Limb (tissue), 2 donors: ENCODE data around the gene CTNNA3.

Experiments
- DNase-seq, 2 donors: peaks; one replicate each; pipeline ENCODE4 v3.0.0-alpha.2; 2016; ENCODE audit errors: extremely low spot score in 2 of 2

Gene CTNNA3

DNA sequence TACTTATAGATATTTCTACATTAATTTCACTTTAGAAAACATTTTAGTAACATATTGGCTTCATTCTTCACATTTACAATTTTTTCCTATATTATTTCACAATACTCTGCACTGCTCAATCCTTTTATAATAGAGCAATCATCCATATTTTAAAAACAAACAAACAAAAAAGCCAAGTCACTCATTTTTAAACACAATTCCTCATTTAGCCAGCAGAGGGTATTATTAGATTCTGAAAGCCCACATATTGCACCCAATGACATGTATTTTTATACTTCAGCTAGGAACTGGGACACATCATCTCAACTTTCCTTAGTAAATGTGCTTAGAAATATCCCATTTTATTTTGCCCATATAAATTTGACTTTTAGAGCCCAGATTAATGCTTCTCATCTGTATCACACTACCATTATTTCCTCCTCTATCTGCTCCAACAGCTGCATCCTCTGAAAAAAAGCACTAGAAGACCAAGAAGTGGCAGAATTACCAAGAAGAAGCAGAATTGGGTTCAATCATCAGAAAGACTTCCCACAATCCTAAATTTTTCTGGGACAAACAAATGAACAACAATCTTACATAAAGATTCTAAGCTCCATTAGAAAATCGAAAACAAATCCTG is 29.5 kb downstream of the CTNNA3 start:
- DNase-seq: peak in 1 of 2 donors; percentile 21

DNA sequence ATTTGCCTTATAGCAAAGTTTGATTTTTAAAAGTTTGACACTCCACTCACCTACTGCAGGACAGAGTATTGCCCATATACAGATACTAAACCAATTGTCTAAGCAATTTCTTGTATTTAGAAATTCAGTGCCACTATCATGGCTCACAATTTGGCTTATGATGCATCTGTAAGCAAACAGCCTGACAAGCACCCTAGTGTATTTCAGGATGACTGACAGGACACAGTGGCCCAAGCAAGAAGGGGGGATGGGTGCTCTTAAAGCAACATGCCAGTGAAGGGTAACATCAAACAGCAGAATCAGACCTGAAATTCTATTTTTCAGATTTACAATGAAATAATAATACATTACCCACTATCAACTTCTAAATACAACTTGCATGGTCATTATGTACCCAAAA is 30.5 kb downstream of the CTNNA3 start:
- no peak for DNase-seq

DNA sequence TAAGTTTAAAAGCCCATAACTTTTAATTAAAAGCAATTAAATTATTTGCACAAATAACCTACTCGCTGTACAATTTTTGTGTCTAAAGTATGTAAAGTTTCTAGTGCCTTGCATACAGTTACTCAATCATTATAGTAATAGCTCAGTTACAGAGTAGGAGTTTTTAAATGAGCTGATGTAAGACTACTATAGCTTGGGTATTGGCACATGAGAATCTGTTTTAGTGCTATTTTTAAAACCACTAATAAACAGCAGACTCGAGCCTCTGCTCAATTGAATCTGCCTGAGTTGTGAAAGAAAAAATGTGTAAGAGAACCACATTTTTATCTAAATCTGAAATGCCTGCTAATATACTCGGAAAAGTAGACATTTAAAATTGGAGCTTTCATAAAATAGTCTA is 31.1 kb downstream of the CTNNA3 start:
- DNase-seq: peak in 1 of 2 donors; percentile 23

DNA sequence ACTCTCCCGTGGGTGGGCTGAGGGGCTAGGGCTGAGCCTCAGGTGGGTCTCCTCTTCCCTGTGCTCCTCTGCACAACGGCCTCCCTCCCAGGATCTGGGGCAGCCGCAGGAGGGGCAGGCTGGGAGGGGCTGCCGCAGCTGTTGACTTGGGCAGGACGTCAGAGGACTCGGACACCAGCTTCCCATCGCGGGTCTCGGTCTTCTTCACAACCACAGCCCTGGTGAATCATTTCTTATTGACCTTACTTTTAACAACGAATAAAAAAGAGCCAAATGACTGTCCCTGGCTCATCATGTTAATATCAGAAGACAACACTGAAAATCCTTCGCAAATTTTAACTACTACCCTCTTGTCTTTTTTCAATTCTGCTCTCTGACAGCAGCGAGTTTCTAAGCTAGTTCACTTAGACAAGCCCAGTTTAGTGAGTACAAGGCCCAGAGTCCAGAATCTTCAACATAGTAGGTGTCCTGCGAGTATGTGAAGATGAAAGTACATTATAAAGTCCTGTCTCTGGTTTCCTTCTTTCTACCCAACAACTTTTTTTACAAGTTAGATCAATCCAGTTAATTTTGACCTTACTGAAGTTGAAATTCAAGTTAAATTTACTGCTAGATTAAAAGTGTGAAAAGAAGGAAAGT is 32.4 kb downstream of the CTNNA3 start:
- DNase-seq: no peak

DNA sequence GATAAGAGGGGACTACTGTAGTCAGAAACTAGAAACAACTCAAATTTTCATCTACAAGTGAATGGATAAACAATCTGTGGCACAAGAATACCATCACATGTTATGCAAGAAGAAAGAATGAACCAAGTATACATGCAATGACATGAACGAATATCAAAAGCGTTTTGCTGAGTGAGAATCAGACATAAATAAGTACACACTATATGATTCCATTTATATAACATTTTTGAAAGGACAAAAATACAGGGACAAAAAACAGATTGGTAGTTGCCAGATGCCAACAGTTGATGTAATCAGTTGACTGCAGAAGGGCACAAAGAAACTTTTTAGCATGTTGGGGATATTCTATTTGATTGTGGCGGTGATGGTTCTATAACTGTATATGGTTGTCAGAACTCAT is 33.6 kb downstream of the CTNNA3 start:
- DNase-seq: no peak

DNA sequence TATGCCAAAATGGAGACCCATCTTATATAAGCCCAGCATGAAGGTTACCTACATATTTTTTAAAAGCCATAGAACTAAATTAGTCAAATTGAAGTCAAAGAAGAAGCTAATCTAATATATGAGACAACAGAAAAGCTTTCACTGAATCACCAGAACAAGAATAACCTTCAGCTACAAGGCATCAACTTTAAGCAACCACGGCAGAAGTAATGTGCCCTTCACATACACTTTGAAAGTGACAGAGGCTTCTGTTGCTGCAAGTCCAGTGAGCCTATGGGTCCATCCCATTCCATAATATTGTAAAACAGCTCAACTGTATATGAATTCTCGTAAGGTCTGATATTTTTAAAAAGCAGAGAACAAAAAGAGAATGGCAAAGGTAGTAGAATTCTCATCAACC is 36.5 kb downstream of the CTNNA3 start:
- DNase-seq: no peak

DNA sequence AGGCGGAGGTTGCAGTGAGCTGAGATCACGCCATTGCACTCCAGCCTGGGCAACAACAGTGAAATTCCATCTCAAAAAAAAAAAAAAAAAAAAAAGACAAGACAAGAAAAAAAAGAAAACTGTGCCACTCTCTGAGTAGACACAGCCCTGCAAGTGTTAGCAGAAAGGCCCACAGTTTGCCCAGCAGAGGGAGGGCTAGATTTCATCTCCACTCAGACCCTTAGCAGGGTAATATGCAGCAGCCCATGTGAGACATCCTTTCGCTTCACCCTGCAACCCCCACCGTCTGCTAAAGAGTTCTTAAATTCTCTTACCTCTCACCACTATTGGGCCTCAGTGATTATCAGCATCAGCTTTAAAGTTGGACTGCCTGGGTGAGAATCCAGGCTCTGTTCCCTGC is 38.2 kb downstream of the CTNNA3 start:
- DNase-seq: no peak

DNA sequence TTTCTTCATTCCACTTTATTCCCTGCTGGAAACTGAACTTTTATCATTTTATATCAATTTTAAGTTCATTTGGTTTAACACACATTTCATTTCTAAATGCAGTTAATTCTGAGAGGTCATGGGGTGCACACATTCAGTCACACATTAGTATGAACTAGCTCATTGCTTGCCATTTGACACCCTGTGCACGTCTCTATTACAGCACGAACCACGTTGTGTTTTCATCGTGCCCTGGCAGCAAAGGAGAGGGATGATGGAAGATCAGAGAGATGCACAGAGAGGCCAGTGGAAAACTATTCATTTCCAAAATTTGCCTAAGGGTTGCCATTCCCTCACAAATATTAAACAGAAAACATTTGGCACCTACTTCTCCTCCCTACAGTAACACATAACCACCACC is 45.4 kb downstream of the CTNNA3 start:
- no peak for DNase-seq

DNA sequence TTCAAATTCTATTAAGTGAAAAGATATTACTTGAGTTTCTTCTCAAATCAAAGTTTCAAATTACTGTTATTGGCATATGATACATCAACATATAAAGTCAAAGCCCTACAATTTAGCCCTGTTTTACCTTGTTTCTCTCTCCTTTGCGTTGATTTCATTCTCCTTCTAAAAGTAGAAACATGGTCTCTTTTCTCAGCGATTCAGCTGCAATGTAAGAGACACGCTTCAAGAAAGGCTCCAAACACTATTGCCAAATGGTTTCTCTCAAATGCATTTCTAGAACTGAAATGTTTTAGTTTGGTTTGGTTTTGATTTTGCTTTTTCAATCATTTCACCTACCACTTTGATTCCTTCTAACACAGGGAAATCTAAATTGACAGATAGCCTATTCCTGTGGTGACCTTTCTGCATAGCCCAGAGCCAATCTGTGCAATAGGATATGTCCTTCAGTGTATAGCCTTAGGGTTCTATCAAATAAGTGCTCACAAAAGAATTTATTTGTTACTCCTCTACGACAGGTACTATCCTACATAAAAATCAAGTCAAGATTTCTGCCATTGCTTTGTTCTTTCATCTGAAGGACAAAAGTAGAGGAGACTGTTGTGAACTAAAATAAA is 47.3 kb downstream of the CTNNA3 start:
- DNase-seq: no peak

DNA sequence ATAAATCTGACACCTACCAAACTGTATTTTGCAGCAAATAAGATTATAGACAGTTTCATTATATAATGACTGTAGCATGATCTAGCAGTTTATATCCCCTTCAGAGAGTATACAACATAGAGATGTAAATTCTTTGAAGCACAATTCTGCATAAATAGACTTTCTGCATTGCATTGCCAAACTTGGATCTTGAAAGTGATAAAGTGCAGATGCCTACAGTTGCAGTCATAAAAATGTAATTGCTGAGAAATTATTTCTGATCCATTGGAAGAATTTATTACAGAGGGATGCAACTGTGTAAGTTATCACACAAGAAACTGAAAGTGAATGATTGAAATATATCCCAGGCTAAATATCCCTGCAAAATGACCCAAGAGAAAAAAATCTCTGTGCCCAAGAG is 65.1 kb downstream of the CTNNA3 start:
- no peak for DNase-seq

DNA sequence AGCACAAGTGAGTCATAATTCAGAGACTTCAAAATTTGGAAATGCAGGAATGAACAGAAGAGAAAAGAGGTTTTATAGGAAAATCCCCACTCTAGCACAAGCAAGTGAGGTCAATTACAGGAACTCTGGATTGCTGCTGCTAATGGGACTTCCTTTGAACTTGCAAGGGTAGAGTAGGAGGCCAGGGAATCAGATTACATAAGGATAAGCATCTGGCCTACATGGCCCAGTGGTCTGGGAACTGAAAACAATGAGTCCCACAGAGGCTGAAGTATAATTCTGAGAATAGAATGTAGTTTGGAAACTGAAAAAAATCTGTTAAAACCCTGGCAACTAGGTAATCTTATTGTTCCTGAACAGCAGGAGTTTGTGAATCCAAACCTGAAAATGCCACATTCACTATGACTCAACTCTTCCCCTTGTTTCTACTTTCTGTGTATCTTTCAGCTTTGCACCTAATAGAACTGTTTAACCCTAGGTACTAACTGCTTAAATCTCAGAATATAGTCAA is 66.5 kb downstream of the CTNNA3 start:
- peak in 1 of 2 donors; percentile 15 for DNase-seq

DNA sequence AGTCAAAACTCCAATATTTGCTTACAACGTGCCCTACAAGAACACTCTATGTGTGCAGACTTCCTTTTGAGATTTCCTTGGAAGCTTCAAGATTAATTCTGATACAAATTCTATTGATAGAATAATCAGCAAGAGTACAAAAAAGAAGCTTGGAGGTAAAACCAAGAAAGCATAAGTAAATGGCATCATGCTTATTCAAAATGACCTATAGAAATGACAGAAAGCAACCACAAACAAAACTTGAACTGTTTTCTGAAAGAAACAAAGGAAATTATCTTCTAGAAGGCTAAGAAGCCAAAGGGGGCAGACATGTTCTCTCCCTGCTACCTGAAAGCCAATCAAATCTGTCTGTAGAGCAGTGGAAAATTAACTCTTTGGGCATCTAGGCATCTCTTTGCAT is 73.0 kb downstream of the CTNNA3 start:
- no peak for DNase-seq

DNA sequence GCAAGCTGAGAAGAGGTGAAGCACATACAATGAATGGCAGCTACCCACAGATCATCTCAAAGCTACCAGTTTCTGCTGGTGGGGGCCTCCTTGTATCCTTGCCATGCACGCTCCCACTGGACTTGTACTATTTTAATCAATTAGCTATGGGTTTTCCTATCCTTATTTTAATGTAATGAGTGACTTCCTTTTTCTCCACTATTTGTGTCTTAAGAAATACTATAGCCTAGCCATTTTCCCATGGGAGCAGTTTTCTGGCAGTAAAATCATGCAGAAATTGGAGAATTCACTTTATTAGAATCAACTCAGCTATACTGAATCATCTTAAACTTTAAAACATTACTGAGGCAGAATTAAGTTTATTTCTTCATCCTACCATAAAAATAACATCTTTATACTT is 73.5 kb downstream of the CTNNA3 start:
- DNase-seq: no peak

DNA sequence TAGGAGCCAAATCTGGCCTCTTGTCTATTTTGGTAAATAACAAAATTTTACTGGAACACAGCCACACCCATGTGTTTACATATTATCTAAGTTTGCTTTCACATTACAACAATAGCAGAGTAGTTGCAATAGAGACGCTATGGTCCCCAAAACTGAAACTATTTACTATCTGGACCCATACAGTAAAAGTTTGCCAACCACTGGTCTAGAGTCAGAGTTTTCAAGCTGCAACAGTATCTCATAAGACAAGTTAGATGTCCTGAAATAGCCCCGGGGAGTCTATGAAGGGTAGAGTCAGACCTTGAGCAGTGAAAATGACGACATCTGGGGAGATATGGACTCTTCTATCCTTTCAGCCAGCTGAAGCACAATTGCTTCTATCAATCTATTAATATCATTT is 74.2 kb downstream of the CTNNA3 start:
- no peak for DNase-seq

DNA sequence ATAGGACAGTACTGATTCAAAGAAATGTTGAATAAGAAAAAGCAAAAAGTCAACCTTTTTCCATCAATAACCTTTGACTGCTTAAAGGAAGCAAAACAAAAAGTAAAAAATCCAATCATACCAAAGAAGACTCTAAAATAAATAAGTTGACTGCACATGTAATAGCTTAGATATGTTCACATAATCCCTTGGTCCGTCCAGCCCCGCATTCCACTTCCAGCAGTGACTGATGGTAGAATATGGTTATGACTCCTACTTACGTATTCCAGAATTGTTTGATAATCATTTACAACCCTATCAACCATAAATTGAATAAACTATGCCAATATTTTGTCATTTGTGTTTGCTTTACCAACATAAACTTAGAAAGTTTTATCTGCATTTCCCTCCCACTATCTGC is 77.9 kb downstream of the CTNNA3 start:
- DNase-seq: no peak

DNA sequence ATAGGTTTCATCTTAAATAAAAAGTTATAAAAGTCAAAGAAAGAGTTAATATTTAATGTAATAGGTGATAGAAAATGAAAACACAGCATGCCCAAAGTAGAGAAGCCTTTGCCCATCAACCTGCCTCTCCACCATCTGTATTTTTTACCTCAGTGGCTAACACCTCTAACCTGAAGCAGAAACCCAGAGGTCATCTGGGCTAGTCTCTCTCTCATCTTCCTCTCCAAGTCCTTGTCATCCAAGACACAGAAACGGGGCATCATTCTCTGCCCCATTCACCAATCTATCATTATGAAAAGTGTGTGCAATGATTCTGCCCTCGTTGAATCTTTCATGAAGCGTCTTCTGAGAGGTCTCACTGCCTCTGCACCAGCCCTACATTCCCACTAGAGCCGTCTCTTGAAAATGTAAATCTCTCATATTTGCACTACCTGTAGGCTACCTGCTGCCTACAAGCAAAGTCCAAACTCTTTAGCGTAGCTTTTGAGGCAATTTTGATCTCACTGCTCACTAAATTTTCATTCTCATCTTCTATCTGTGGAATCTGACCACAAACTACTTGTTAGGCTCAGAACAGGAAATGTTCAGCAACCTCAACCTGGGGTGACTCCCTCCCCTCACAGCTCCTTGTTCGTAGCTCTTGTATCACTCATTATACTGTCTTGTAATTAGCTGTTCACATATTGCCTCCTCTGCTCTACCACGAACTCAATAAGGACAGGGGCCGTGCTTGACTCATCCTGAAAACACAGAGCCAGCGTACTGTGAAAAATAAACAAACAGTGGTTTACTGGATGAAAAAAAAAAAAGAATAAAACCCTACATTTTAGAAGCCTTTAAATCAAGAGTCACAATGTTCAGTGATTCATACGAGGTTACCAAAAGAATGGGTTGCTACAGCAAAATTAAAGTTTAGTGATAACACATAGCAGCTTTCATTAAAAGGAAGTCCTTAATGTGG is 83.1 kb downstream of the CTNNA3 start:
- DNase-seq: no peak

DNA sequence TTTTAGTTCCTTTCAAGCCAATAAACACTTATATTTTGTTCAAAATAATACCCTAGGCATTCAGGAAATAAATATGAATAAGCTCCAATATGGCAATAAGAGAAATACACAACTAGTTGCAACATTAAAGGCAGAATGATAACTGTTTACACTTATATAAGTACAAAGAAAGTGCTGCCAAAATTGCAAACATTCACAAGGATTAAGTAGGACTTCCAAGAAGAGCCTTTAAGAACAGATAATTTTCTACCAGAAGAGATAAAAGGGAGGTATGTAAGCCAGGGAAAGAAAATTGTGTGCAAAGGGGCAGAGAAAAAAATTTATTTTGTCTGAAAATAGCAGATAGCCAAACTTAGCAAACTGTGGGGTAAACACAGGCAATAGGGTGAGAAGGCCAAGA is 83.8 kb downstream of the CTNNA3 start:
- no peak for DNase-seq

DNA sequence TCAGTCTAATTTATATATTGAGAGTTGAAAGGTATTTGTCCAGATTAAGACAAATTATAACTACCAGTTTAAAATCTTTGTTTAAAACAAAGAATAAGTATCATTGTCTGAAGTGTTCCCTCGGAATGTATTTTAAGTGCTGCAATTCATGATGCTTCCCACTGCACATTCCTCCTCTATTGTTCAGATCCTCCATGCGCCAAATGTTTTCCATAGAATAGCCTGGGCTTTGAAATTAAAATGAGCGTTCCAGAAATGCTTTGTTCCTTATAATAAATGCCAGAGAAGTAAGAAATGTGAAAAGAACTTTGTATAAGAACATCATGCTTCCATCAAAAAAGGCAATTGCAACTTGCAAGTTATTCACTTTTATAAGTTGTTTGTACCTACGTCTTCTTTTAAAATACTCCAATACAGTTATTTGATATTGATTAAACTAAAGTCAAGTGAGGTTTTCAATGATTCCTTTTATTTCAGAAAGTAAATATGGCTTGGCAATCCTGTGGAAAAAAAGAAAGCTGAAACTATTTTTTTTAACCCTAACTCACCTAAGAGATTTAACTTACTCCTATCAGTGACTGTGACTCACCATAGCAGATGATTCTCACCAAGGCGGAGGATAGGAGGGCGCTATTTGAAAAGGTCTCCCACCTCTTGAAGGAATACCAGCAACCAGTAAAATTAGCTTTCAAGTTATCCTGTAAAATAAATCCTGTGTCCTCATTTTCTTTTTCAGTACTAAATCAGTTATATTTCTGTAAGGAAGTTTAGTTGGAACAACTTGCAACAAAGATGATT is 85.8 kb downstream of the CTNNA3 start:
- no peak for DNase-seq

DNA sequence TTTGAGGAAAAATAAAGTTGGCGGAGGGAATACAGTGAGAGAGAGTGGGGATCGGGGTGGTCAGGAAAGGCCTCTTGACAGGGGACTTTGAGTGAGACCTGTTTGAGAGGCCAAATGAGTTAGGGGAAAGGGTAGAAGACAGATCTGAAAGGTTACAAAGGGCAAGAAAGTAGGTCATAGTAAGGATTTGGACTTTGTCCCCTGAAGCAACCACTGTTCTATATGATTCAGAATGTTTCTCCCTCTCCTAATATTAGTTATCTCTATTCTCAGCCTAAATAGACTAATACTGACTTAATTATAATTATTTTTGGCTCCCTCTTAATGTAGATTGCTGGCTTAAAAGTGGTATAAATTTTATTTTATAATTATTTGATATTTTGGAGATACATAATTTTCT is 88.0 kb downstream of the CTNNA3 start:
- DNase-seq: no peak

DNA sequence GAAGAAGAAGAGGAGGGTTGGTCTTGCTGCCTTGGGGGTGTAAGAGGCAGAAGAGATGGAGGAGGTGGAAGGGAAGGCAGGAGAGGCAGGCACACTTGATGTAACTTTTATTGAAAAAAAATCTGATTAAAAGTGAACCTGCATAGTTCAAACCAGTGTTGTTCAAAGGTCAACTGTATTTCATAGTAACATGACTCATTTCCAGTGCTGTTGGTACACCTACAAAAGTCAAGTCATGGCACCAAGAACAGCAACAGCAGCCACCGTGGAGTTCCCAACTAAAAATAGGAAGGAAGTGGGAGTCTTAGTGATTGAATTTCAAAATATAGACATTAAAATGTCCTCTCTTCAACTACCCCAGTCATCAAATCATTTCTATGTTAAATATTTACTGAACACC is 88.5 kb downstream of the CTNNA3 start:
- no peak for DNase-seq

DNA sequence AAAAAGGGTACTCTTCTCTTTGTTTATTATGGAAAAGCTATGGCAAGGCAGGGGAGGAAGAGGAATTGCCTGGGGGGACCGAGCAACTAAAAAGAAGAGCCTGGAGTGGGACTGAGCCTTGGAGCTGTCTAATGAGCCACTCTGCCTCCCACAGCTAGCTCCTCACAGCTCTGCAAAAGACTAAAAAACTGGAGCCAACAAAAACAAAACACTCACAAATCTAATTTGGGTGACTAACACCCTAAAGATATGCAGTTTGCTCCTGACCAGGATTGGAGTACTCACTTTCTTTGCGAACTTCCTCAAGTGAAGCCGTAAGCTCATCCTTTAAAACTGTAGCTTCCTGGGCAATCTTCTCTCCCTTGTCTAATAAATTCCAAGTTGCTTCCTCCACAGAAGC is 89.4 kb downstream of the CTNNA3 start:
- no peak for DNase-seq
